WI38 (cell line): Measurements from ENCODE around the gene POLE.

Experiments
- H3K4me3 ChIP-seq: 2 replicates; pipeline ENCODE4 v1.5.1; 2011; ENCODE audit warnings: low read depth, mild to moderate bottlenecking, control low read depth, low read length
- TF ChIP-seq, protein P1 (sequence below): IDR thresholded peaks from 2 replicates; pipeline ENCODE4 v1.5.1; 2012; ENCODE audit warnings: low read depth, mild to moderate bottlenecking, control low read depth, low read length

Gene POLE

GRCh38 chr12:132687211-132688164 lies at the start of gene POLE, which contains the start of gene PXMP2:
POLE (minus strand) TSS chr12:132687342; CDS start chr12:132687315, 27 bp downstream.
PXMP2 (plus strand) TSS chr12:132687587; CDS start chr12:132687671, 84 bp downstream.
- H3K4me3 ChIP-seq = peak within 1 kb of the TSS; percentile 66
- TF ChIP-seq, protein P1, sequence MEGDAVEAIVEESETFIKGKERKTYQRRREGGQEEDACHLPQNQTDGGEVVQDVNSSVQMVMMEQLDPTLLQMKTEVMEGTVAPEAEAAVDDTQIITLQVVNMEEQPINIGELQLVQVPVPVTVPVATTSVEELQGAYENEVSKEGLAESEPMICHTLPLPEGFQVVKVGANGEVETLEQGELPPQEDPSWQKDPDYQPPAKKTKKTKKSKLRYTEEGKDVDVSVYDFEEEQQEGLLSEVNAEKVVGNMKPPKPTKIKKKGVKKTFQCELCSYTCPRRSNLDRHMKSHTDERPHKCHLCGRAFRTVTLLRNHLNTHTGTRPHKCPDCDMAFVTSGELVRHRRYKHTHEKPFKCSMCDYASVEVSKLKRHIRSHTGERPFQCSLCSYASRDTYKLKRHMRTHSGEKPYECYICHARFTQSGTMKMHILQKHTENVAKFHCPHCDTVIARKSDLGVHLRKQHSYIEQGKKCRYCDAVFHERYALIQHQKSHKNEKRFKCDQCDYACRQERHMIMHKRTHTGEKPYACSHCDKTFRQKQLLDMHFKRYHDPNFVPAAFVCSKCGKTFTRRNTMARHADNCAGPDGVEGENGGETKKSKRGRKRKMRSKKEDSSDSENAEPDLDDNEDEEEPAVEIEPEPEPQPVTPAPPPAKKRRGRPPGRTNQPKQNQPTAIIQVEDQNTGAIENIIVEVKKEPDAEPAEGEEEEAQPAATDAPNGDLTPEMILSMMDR = no peak

DNA sequence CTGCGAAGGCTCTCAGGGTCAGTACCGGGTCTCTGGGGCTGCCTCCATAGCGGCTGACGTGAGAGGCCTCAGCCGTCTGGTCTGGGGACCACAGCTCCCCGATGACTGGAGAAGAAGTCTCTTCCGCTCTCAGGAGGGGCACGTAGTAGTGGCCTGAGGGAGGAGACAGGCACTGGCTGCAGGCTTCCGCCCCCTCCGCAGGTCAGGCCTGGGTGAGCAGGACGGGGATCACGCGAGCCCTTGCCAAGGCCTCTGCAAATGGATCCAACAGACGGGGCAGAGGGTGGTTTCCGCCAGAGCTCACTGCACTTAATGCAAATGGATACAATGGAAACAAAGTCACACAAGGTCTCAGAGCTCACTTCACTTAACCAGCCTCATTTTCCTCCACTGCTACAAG lies 49.8 kb upstream of the POLE start:
- H3K4me3 ChIP-seq = no peak overlapping the region
- TF ChIP-seq, protein P1 = no peak

GRCh38 chr12:132736378-132736777 lies 49.2 kb upstream of the POLE start:
- H3K4me3 ChIP-seq = no peak overlapping the region
- TF ChIP-seq, protein P1 = no peak

DNA sequence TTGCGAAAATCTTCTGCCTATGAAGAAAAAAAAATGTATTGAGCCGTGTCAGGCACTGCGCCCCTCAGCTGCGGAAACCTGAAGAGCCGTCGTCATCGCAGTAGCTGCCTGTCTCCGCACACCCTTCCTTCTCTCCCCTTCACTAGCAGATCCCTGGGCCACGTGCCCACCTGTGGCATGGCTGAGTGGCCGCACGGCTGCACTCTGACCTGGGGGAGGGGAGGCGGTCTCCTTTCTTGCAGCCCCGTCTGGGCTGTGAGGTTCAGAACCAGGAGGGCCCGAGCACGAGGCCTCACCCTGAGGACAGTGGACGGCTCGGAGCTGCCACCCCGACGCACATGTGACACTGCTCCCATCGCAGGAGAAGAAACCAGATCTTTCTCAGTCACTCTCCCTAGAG lies 48.4 kb upstream of the POLE start:
- TF ChIP-seq, protein P1 = no peak
- no peak overlapping the region for H3K4me3 ChIP-seq

GRCh38 chr12:132734206-132734605 lies 47.1 kb upstream of the POLE start:
- TF ChIP-seq, protein P1 = no peak
- H3K4me3 ChIP-seq = no peak overlapping the region

GRCh38 chr12:132731574-132731973 lies 44.4 kb upstream of the POLE start:
- TF ChIP-seq, protein P1 = no peak
- no peak overlapping the region for H3K4me3 ChIP-seq

DNA sequence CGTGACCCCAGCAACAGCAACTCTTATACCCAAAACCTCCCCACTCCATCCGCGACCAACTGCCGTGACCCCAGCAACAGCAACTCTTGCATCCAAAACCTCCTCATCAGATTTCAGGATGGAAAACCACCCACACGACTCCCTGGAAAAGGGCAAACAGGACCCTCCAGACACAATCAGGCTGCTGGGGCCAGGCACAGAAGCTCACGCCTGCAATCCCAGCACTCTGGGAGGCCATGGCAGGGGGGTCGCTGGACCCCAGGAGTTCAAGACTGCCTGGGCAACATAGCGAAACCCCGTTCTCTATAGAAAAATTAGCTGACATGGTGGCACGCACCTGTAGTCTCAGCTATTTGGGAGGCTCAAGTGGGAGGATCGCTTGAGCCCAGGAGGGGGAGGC lies 43.2 kb upstream of the POLE start:
- TF ChIP-seq, protein P1 = no peak
- H3K4me3 ChIP-seq = no peak overlapping the region
